Omental fat pad (tissue), 4 donors: ENCODE data around the gene MNT. TPM values are rescaled to one million over a fixed set of nuclear protein-coding genes. Genes with fewer than 3 reads are reported as not detected.

Source experiments
- ATAC-seq: fragments of 150-250 bp; one replicate; pipeline ENCODE4 v1.9.1; 2016; ENCODE audit warnings: mild to moderate bottlenecking, moderate library complexity; ENCODE audit not compliant: low FRiP score
- DNase-seq: peaks from one replicate; pipeline ENCODE4 v3.0.0-alpha.2; 2019; ENCODE audit warnings: low spot score
- CTCF ChIP-seq, 3 donors: fragments of 450-650 bp; IDR thresholded peaks; one replicate each; pipeline ENCODE4 v1.5.1; 2016 to 2017; ENCODE audit warnings: antibody characterized with exemption in 3 of 3, mild to moderate bottlenecking in 3 of 3, moderate library complexity in 2 of 3
- total RNA-seq, 4 donors: library from RNA; depleted of rRNA; stranded (reverse); fragments of >200 nt; gene quantifications; one replicate each; pipeline ENCODE4 v1.1.0, GENCODE V29; 2016

The MNT gene
- total RNA-seq, 4 donors from 2014 or later: 11.9 to 23.2 (median 18.5) TPM

- peak; percentile 99 for DNase-seq
- ATAC-seq: peak; percentile 67
- TF ChIP-seq CTCF (IDR thresholded peaks at IDR 0.05): peak in 2 of 3 donors; percentile 73 to 97
Observed at GRCh38 chr17:2416010-2416734, 15.3 kb upstream of the MNT start.

GRCh38 chr17:2415081-2415480 is 14.2 kb upstream of the MNT start:
- TF ChIP-seq CTCF (IDR thresholded peaks at IDR 0.05): no peak
- DNase-seq (no peak), ATAC-seq (no peak)

- ATAC-seq (no peak), DNase-seq (no peak)
- no peak for TF ChIP-seq CTCF (IDR thresholded peaks at IDR 0.05)
Observed at GRCh38 chr17:2414446-2415064, 13.7 kb upstream of the MNT start.

GRCh38 chr17:2412561-2413021 is 11.7 kb upstream of the MNT start:
- DNase-seq: no peak
- ATAC-seq: peak; percentile 27
- no peak for TF ChIP-seq CTCF (IDR thresholded peaks at IDR 0.05)

GRCh38 chr17:2410951-2411350 is 10.1 kb upstream of the MNT start:
- no peak for DNase-seq
- no peak for TF ChIP-seq CTCF (IDR thresholded peaks at IDR 0.05)
- no peak for ATAC-seq

- DNase-seq (peak; percentile 46), ATAC-seq (peak; percentile 82)
- TF ChIP-seq CTCF (IDR thresholded peaks at IDR 0.05): no peak
Observed at GRCh38 chr17:2406903-2407790, 6.3 kb upstream of the MNT start.
